Right lobe of liver (tissue), 4 donors: Measurements from ENCODE around the gene TLX2.

Experiments
- POLR2A ChIP-seq: fragments of 450-650 bp; IDR thresholded peaks from one replicate; pipeline ENCODE4 v1.6.1; 2017; ENCODE audit warnings: antibody characterized with exemption, mild to moderate bottlenecking
- TF ChIP-seq, protein P1 (sequence below), 4 donors: fragments of 200-600 bp in 3 of 4; fragments of 450-650 bp in 1 of 4; IDR thresholded peaks; one replicate each; pipeline versions ENCODE4 v1.5.1 to v1.8.0; 2016 to 2022; ENCODE audit warnings: antibody characterized with exemption in 4 of 4, mild to moderate bottlenecking in 2 of 4
- donor health status: DM: no; HTN: no; CAD: no.
- donor health status: DM: no; HTN: no; CAD: no.
- donor health status: DM: no; HTN: yes; CAD: no.

DNA sequence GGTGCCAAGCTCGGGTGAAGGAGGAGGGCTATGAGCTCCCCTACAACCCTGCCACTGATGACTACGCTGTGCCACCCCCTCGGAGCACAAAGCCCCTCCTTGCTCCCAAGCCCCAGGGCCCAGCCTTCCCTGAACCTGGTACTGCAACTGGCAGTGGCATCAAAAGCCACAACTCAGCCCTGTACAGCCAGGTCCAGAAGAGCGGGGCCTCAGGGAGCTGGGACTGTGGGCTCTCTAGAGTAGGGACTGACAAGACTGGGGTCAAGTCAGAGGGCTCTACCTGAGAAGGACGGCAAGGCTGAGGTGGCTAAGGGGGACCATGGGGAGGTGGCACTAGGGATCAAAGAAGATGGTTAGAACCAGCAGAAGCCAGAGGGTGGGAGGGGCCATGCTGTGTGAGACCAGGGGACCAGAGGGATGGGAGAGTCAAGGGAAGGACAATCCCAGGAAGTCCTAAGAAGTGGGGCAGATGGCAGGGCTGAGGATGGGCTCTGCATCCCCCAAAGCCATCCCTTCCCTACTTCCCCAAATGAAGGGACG lies 42.7 kb downstream of the TLX2 start:
- no peak for TF ChIP-seq POLR2A
- TF ChIP-seq, protein P1, sequence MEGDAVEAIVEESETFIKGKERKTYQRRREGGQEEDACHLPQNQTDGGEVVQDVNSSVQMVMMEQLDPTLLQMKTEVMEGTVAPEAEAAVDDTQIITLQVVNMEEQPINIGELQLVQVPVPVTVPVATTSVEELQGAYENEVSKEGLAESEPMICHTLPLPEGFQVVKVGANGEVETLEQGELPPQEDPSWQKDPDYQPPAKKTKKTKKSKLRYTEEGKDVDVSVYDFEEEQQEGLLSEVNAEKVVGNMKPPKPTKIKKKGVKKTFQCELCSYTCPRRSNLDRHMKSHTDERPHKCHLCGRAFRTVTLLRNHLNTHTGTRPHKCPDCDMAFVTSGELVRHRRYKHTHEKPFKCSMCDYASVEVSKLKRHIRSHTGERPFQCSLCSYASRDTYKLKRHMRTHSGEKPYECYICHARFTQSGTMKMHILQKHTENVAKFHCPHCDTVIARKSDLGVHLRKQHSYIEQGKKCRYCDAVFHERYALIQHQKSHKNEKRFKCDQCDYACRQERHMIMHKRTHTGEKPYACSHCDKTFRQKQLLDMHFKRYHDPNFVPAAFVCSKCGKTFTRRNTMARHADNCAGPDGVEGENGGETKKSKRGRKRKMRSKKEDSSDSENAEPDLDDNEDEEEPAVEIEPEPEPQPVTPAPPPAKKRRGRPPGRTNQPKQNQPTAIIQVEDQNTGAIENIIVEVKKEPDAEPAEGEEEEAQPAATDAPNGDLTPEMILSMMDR (IDR thresholded peaks at IDR 0.05) = no peak
